ENCODE data around the gene BST2.

DNA sequence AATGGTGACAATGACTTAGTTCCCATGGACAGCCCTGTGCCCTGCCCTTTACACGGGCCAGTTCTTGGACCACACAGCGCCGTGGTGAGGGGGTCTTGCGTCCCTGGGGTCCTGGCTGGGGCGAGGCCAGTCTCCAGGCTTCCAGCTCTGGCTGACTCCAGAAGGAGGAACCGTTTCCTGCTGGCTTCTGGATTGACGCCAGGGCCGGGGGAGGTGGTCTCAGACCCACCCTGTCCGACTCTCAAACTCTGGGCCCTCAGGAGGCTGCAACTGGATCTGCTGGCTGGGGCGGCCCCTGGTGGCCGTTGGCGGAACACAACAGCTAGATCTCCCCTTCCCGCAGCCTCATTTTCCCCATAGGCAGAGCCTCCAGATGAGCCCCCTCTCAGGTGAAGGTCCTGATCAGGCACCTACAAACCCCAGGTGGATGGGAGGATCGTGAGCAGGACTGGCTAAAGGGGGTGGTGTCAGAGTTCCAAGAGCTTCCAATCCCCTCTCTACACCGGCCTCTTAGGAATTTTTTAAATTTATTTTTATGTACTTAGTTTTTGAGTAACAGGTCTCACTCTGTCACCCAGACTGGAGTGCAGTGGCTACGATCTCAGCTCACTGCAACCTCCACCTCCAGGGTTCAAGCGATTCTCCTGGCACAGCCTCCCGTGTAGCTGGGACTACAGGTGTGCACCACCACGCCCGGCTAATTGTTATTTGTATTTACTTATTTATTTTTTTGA lies 19.4 kb downstream of the BST2 start:
- TF ChIP-seq CTCF (IDR thresholded peaks at IDR 0.05) (peak; percentile 89), EZH2phosphoT487 (IDR thresholded peaks at IDR 0.05) (no peak)

All from neural progenitor cell (in vitro differentiated cells).